ENCODE data around the gene MYZAP. TPM values are rescaled to one million over a fixed set of nuclear protein-coding genes. Genes with fewer than 3 reads are reported as not detected.

Gene MYZAP
- polyA plus RNA-seq, 2 of the 4 experiments (the other 2 are of a cell fraction), result 1.2 to 2.4 TPM

DNA sequence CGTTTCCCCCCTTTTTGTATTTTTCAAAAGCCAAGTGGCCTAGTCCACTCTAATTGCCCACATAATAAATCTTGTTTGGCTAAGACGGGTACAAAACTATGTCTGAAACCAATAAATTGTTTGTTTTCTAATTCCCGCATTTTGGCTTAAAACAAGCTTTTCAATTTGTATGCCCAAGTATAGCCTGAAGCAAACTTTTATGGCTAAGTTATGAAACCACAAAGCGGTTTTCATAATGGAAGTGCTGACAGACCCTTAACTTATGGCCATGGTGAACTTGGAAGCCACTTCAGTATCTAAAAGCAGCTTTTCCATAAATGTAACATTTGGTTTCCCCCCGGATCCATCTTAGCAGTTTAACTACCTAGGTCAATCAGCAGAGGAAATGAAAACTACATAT, 84.9 kb downstream of the MYZAP start:
- WGBS (ENCODE audit: missing lambda C conversion rate), result 77% methylated on average over 5 of the region's 5 CpGs
- ChIA-PET CTCF (interaction anchor here (0.8 to 4.9 kb wide), 5 partner anchors 10 to 184 kb away, joined by 3 to 52 read pairs (median 4); no protein-coding TSS in a partner anchor), POLR2A (no interaction called here)
- Histone ChIP-seq H3K4me2 (no peak overlapping the region), H3K4me1 (peaks cover 12% of the 10 kb centered on the region; the same call in 2 of the 3 replicates), H3K9me3 (no peaks in the 10 kb centered on the region), H3K27ac (no peak overlapping the region), H3K4me3 (no peak overlapping the region)
- FAIRE-seq (no peak), DNase-seq (ENCODE audit: low read depth in 1 of 2, low spot score in 1 of 2) (no peak), ATAC-seq (no peak)
- TF ChIP-seq FOSL2 (IDR thresholded peaks at IDR 0.05) (no peak), FOSL2 (CRISPR knock-in tag; IDR thresholded peaks at IDR 0.05) (no peak), ZSCAN20 (CRISPR knock-in tag; IDR thresholded peaks at IDR 0.05) (no peak), ZFP36 (IDR thresholded peaks at IDR 0.05; ENCODE audit: borderline replicate concordance, partially characterized antibody) (no peak)
- TF ChIP-seq, protein P1, sequence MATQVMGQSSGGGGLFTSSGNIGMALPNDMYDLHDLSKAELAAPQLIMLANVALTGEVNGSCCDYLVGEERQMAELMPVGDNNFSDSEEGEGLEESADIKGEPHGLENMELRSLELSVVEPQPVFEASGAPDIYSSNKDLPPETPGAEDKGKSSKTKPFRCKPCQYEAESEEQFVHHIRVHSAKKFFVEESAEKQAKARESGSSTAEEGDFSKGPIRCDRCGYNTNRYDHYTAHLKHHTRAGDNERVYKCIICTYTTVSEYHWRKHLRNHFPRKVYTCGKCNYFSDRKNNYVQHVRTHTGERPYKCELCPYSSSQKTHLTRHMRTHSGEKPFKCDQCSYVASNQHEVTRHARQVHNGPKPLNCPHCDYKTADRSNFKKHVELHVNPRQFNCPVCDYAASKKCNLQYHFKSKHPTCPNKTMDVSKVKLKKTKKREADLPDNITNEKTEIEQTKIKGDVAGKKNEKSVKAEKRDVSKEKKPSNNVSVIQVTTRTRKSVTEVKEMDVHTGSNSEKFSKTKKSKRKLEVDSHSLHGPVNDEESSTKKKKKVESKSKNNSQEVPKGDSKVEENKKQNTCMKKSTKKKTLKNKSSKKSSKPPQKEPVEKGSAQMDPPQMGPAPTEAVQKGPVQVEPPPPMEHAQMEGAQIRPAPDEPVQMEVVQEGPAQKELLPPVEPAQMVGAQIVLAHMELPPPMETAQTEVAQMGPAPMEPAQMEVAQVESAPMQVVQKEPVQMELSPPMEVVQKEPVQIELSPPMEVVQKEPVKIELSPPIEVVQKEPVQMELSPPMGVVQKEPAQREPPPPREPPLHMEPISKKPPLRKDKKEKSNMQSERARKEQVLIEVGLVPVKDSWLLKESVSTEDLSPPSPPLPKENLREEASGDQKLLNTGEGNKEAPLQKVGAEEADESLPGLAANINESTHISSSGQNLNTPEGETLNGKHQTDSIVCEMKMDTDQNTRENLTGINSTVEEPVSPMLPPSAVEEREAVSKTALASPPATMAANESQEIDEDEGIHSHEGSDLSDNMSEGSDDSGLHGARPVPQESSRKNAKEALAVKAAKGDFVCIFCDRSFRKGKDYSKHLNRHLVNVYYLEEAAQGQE (IDR thresholded peaks at IDR 0.05), result no peak

DNA sequence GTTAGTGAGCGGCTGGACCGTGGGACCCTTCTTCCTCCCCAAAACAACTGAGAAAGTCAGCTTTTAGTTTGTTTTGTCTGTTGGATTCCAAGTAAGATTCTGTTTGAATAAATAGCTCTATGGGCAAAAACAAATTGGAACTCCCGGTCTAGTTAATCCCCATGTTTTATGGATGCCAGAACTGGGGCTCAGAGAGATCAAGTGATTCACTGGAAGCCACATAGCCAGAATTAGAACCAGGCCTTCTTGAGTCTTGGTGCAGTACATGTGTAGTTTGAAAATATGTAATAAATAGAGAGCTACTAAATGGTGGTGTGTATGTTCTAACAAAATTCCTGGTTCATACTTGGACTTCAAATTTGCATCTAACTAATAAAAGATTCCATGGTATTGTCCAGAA, 85.5 kb downstream of the MYZAP start:
- 87% methylated on average over 3 of the region's 3 CpGs for WGBS (ENCODE audit: missing lambda C conversion rate)
- DNase-seq (ENCODE audit: low read depth in 1 of 2, low spot score in 1 of 2) (no peak), FAIRE-seq (no peak), ATAC-seq (no peak)
- no peak overlapping the region for H3K4me2 ChIP-seq
- H3K4me3 ChIP-seq, result no peak overlapping the region
- POLR2A ChIA-PET, result no interaction called here
- TF ChIP-seq KDM5A (IDR thresholded peaks at IDR 0.05) (no peak), CBX8 (IDR thresholded peaks at IDR 0.05) (no peak), PHF8 (IDR thresholded peaks at IDR 0.05; ENCODE audit: borderline replicate concordance, low read depth) (no peak), HOXB5 (CRISPR knock-in tag; IDR thresholded peaks at IDR 0.05) (no peak), EHF (CRISPR knock-in tag; IDR thresholded peaks at IDR 0.05) (no peak), FOSL2 (IDR thresholded peaks at IDR 0.05) (no peak), FOSL2 (CRISPR knock-in tag; IDR thresholded peaks at IDR 0.05) (no peak), HOXA7 (CRISPR knock-in tag; IDR thresholded peaks at IDR 0.05) (no peak), FOXS1 (CRISPR knock-in tag; IDR thresholded peaks at IDR 0.05) (no peak), GATA3 (IDR thresholded peaks at IDR 0.05; ENCODE audit: borderline replicate concordance) (no peak), ZSCAN20 (CRISPR knock-in tag; IDR thresholded peaks at IDR 0.05) (no peak), RNF2 (IDR thresholded peaks at IDR 0.05; ENCODE audit: borderline replicate concordance, low read depth) (no peak), CHD2 (IDR thresholded peaks at IDR 0.05; ENCODE audit: low read length, partially characterized antibody) (no peak), CHD4 (IDR thresholded peaks at IDR 0.05; ENCODE audit: borderline replicate concordance) (no peak), JUN (IDR thresholded peaks at IDR 0.05) (no peak), RAD21 (conservative IDR thresholded peaks at IDR 0.05 in 1 of 2, IDR thresholded peaks at IDR 0.05 in 1 of 2) (no peak), EP300 (IDR thresholded peaks at IDR 0.05) (no peak)
- TF ChIP-seq, protein P2, sequence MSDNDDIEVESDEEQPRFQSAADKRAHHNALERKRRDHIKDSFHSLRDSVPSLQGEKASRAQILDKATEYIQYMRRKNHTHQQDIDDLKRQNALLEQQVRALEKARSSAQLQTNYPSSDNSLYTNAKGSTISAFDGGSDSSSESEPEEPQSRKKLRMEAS (IDR thresholded peaks at IDR 0.05), result no peak
- no peaks in the 10 kb centered on the region for H3K9me3 ChIP-seq
- CTCF ChIA-PET, result interaction anchor here (0.6 to 4.9 kb wide), 7 partner anchors 10 to 592 kb away, joined by 3 to 52 read pairs (median 4); no protein-coding TSS in a partner anchor
- H3K27ac ChIP-seq, result no peak overlapping the region
- H3K4me1 ChIP-seq, result peaks cover 6% of the 10 kb centered on the region; the same call in 2 of the 3 replicates

DNA sequence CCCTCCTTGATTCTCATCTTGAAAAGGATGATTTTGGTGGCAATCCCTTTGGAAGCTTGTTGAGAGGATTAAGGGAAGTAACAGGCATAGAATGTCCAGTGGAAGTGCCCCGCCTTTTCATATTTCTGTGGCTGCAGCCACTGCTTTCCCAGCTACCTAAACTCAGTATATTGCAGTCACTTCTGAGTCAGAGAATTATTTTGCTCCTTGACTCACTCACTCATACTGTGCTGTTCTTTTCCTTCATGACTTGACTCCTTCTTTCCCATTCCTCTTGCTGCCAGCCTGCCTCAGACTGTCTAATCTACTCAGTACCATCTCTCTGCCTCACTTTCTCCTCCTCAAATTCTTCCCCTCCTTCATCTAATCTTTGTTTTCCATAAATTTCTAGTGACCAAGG, 88.3 kb downstream of the MYZAP start:
- peak overlapping the region in 1 of 2 experiments; percentile 14; a peak in 2 of 6 replicates for H3K27ac ChIP-seq
- ChIA-PET CTCF (interaction anchor here (1.0 to 4.9 kb wide), 3 partner anchors 13 to 120 kb away, joined by 3 to 52 read pairs (median 5); no protein-coding TSS in a partner anchor), POLR2A (interaction anchor here (3.0 kb wide), 1 partner anchor 27 kb away, joined by 10 read pairs; the partner anchor contains the start of gene POLR2M)
- peak overlapping the region; percentile 46 for H3K4me2 ChIP-seq
- ATAC-seq (peak; percentile 84 to 85), FAIRE-seq (no peak), DNase-seq (ENCODE audit: low read depth in 1 of 2, low spot score in 1 of 2) (peak in 1 of 2 experiments; percentile 25)
- H3K4me3 ChIP-seq, result no peak overlapping the region
- 0 out of 3 replicates have a peak, but pooled peaks cover 4% of the 10 kb centered on the region for H3K4me1 ChIP-seq
- no peaks in the 10 kb centered on the region for H3K9me3 ChIP-seq
- TF ChIP-seq MAZ (IDR thresholded peaks at IDR 0.05; ENCODE audit: borderline replicate concordance, low read depth, low read length), result no peak
- TF ChIP-seq FOSL2 (IDR thresholded peaks at IDR 0.05), result no peak
- 0 out of 2 replicates have a peak, but pooled peaks have one; percentile 10 for TF ChIP-seq FOSL2 (CRISPR knock-in tag; IDR thresholded peaks at IDR 0.05)
- no peak for TF ChIP-seq RCOR1 (IDR thresholded peaks at IDR 0.05; ENCODE audit: low read depth, low read length)
- 64% methylated on average over 1 of the region's 1 CpG for WGBS (ENCODE audit: missing lambda C conversion rate)
